8988T (cell line): ENCODE data around the gene KRT36.

Experiments
- DNase-seq: peaks from one replicate; pipeline ENCODE4 v3.0.0; 2011

KRT36 gene

GRCh38 chr17:41500131-41500911 lies 10.6 kb upstream of the KRT36 start:
- DNase-seq = peak; percentile 35

- no peak for DNase-seq
Observed at GRCh38 chr17:41499714-41500113, 10.0 kb upstream of the KRT36 start.

GRCh38 chr17:41498276-41498675 lies 8.6 kb upstream of the KRT36 start:
- no peak for DNase-seq

GRCh38 chr17:41496803-41497484 lies 7.2 kb upstream of the KRT36 start:
- peak; percentile 77 for DNase-seq

- DNase-seq = no peak
Observed at GRCh38 chr17:41494524-41494923, 4.8 kb upstream of the KRT36 start.

GRCh38 chr17:41492771-41493170 lies 3.1 kb upstream of the KRT36 start:
- DNase-seq = no peak

- DNase-seq = no peak
Observed at GRCh38 chr17:41492351-41492750, 2.6 kb upstream of the KRT36 start.

GRCh38 chr17:41491476-41491875 lies 1.8 kb upstream of the KRT36 start:
- no peak for DNase-seq

- no peak for DNase-seq
Observed at GRCh38 chr17:41490000-41490990, 585 bp upstream of the KRT36 start.

GRCh38 chr17:41486809-41487530 lies 2.7 kb downstream of the KRT36 start:
- DNase-seq = no peak

GRCh38 chr17:41486316-41486715 lies 3.4 kb downstream of the KRT36 start:
- no peak for DNase-seq

GRCh38 chr17:41484920-41485904 lies 4.5 kb downstream of the KRT36 start:
- DNase-seq = no peak

- DNase-seq = no peak
Observed at GRCh38 chr17:41483991-41484826, 5.5 kb downstream of the KRT36 start.

- DNase-seq = no peak
Observed at GRCh38 chr17:41483531-41483930, 6.2 kb downstream of the KRT36 start.

GRCh38 chr17:41481036-41481435 lies 8.7 kb downstream of the KRT36 start, which contains the start of gene KRT35:
Gene KRT35, minus strand, starts transcription at chr17:41481151. Its CDS starts 54 bp downstream, at chr17:41481097.
- no peak for DNase-seq

GRCh38 chr17:41480581-41480980 lies 9.1 kb downstream of the KRT36 start:
- no peak for DNase-seq

GRCh38 chr17:41480136-41480535 lies 9.6 kb downstream of the KRT36 start:
- DNase-seq = no peak

- DNase-seq = no peak
Observed at GRCh38 chr17:41478237-41478636, 11.5 kb downstream of the KRT36 start.

GRCh38 chr17:41476866-41477815 lies 12.6 kb downstream of the KRT36 start:
- DNase-seq = no peak
